Activated naive CD8-positive, alpha-beta T cell treated with anti-CD3 and anti-CD28 coated beads for 36 hours (primary cell): Measurements from ENCODE around the gene ZNF8. TPM values are rescaled to one million over a fixed set of nuclear protein-coding genes. Genes with fewer than 3 reads are reported as not detected.

Experiments used
- DNase-seq: peaks from one replicate; pipeline ENCODE4 v3.0.0; 2021
- H3K27ac Mint-ChIP-seq: one replicate; pipeline ENCODE4 v1.8.0; 2022; ENCODE audit warnings: mild to moderate bottlenecking, moderate library complexity, mixed read lengths
- H3K27me3 Mint-ChIP-seq: one replicate; pipeline ENCODE4 v1.8.0; 2022; ENCODE audit warnings: mild to moderate bottlenecking, mixed read lengths
- H3K36me3 Mint-ChIP-seq: one replicate; pipeline ENCODE4 v1.8.0; 2021; ENCODE audit warnings: mild to moderate bottlenecking, mixed read lengths
- H3K4me1 Mint-ChIP-seq: one replicate; pipeline ENCODE4 v1.8.0; 2021; ENCODE audit warnings: mixed read lengths
- H3K4me3 Mint-ChIP-seq: one replicate; pipeline ENCODE4 v1.8.0; 2022; ENCODE audit warnings: mild to moderate bottlenecking, moderate library complexity, mixed read lengths
- H3K9me3 Mint-ChIP-seq: one replicate; pipeline ENCODE4 v1.8.0; 2022; ENCODE audit warnings: mixed read lengths
- total RNA-seq, 2 experiments: library from RNA; stranded (reverse); gene quantifications; one replicate each; pipeline ENCODE4 v1.2.3, GENCODE V29; 2021

ZNF8 gene
- total RNA-seq, 2 experiments from 2014 or later, result 4.1 to 4.3 TPM

DNA sequence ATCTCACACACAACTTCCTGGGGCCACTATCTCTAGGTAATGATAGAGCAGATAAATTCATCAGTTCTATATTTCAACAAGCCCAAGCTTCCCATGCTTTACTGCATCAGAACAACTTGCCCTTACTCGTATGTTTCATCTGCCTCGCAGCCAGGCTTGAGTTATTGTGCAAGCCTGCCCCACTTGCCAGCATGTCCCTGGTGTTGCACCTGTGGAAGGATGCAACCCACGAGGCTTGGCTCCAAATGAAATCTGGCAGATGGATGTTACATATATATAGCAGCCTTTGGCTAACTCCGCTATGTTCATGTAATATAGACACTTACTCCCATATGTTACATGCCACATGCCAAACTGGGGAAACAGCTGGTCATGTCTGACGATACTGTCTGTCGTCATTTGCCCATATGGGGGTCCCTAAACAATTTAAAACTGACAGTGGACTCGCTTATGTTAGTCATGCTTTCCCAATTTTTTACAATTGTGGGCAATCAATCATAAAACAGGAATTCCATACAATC, 32.6 kb downstream of the ZNF8 start:
- Mint-ChIP-seq H3K27me3 (no peaks in the 10 kb centered on the region), H3K36me3 (peaks cover 75% of the 10 kb centered on the region), H3K27ac (no peak overlapping the region), H3K9me3 (no peaks in the 10 kb centered on the region), H3K4me3 (no peak overlapping the region), H3K4me1 (peaks cover 25% of the 10 kb centered on the region)
- no peak for DNase-seq

DNA sequence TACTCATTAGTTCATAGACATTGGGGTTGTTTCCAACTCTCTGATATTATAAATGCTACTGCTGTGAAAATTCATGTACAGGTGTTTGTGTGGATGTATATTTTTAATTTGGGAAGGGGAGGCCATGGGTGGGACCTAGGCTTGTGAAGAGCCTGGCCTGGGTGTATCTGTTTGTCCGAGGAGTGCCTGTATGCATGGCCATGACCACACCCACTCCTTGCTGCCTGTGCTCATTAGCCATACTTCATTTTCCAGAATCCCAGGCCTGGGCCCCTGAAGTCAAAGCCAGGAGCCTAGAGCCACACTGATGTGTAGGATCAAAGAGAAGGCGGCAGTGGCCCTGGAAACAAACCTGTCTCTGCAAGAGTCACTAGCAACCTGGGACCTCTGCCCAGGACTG, 36.8 kb downstream of the ZNF8 start:
- Mint-ChIP-seq H3K27me3 (no peaks in the 10 kb centered on the region), H3K9me3 (no peaks in the 10 kb centered on the region), H3K27ac (peak overlapping the region; percentile 73), H3K4me3 (no peak overlapping the region), H3K4me1 (no peaks in the 10 kb centered on the region), H3K36me3 (peaks cover 46% of the 10 kb centered on the region)
- no peak for DNase-seq

- no peaks in the 10 kb centered on the region for H3K4me1 Mint-ChIP-seq
- no peaks in the 10 kb centered on the region for H3K27me3 Mint-ChIP-seq
- H3K4me3 Mint-ChIP-seq, result no peak overlapping the region
- no peak for DNase-seq
- H3K27ac Mint-ChIP-seq, result no peak overlapping the region
- H3K36me3 Mint-ChIP-seq, result peaks cover 31% of the 10 kb centered on the region
- H3K9me3 Mint-ChIP-seq, result no peaks in the 10 kb centered on the region
Measured at GRCh38 chr19:58317476-58318072, 38.8 kb downstream of the ZNF8 start.

- H3K4me3 Mint-ChIP-seq, result no peak overlapping the region
- no peak for DNase-seq
- H3K27ac Mint-ChIP-seq, result no peak overlapping the region
- H3K9me3 Mint-ChIP-seq, result no peaks in the 10 kb centered on the region
- no peaks in the 10 kb centered on the region for H3K4me1 Mint-ChIP-seq
- H3K36me3 Mint-ChIP-seq, result peaks cover 28% of the 10 kb centered on the region
- H3K27me3 Mint-ChIP-seq, result no peaks in the 10 kb centered on the region
Measured at GRCh38 chr19:58318297-58318696, 39.5 kb downstream of the ZNF8 start.

GRCh38 chr19:58319241-58319640, 40.5 kb downstream of the ZNF8 start:
- Mint-ChIP-seq H3K9me3 (no peaks in the 10 kb centered on the region), H3K4me1 (no peaks in the 10 kb centered on the region), H3K27me3 (no peaks in the 10 kb centered on the region), H3K4me3 (no peak overlapping the region), H3K27ac (no peak overlapping the region), H3K36me3 (peaks cover 25% of the 10 kb centered on the region)
- no peak for DNase-seq

GRCh38 chr19:58325311-58326022, 46.7 kb downstream of the ZNF8 start:
- no peak for DNase-seq
- Mint-ChIP-seq H3K4me1 (no peaks in the 10 kb centered on the region), H3K4me3 (no peak overlapping the region)

DNA sequence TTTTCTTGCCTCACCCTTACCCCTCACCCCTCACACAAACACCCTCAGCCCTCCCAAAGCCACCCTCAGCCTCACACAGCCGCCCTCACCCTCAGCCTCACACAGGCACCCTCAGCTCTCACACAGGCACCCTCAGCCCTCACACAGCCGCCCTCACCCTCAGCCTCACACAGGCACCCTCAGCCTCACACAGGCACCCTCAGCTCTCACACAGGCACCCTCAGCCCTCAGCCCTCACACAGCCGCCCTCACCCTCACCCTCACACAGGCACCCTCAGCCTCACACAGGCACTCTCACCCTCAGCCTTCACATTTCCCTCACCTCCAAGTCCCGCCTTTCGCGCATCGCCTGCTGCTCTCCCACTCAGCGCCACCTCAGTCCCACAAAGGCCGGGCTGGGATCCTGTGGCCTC, 47.8 kb downstream of the ZNF8 start:
- Mint-ChIP-seq H3K9me3 (no peaks in the 10 kb centered on the region), H3K4me1 (no peaks in the 10 kb centered on the region), H3K27me3 (no peaks in the 10 kb centered on the region), H3K4me3 (no peak overlapping the region), H3K36me3 (peaks cover 8% of the 10 kb centered on the region), H3K27ac (no peak overlapping the region)
- DNase-seq, result no peak

More at GRCh38 chr19:58325311-58326022, 46.7 kb downstream of the ZNF8 start:
- H3K36me3 Mint-ChIP-seq, result peaks cover 8% of the 10 kb centered on the region
- H3K9me3 Mint-ChIP-seq, result no peaks in the 10 kb centered on the region
- no peak overlapping the region for H3K27ac Mint-ChIP-seq
- no peaks in the 10 kb centered on the region for H3K27me3 Mint-ChIP-seq

DNA sequence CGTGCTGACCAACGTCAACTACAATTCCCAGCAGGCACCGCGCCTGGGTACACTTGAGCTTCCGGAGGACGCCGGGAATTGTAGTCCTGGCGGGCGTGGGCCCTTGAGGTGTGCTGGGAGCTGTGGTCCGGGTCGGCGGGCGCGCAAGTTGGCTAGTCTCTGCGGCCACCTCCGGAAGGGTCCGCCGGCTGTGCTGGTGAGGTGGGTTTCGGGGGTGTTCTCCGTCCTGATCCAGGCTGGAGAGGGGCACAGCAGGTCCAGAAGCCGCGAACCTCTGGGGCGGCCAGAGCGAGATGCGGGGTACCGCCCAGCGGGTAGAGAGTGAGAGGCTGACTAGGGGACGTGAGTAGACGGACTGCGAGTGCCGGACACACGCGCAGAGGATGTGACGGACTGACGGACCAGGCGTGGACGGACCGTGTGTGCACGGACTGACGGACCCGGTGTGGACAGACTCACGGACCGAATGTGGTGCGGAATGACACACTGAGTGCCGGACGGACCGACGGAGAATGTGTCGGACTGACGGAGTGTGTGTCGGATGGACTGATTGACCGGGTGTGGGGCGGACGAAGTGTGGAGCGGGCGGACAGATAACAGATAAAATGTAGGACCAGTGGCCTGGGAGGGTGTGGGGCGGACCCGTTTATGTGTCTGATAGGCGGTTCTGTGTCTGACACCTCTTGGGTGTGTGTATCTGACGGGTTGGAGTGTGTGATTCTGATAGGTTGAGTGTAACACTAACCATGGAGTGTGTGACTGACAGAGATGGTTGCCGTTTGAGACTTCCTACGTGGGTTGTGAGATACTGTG, 48.4 kb downstream of the ZNF8 start, which contains the start of gene ZSCAN22:
ZSCAN22 (plus strand) TSS at position 81 of the 813 bp plus-strand sequence. CDS start 7,809 bp downstream, outside the sequence.
- Mint-ChIP-seq H3K9me3 (no peaks in the 10 kb centered on the region), H3K4me1 (no peaks in the 10 kb centered on the region), H3K36me3 (peaks cover 8% of the 10 kb centered on the region), H3K27ac (no peak within 1 kb of the TSS), H3K4me3 (no peak within 1 kb of the TSS), H3K27me3 (no peaks in the 10 kb centered on the region)
- peak; percentile 92 for DNase-seq

- Mint-ChIP-seq H3K27ac (no peak overlapping the region), H3K9me3 (no peaks in the 10 kb centered on the region), H3K4me1 (no peaks in the 10 kb centered on the region), H3K36me3 (no peaks in the 10 kb centered on the region), H3K4me3 (no peak overlapping the region), H3K27me3 (no peaks in the 10 kb centered on the region)
- peak; percentile 24 for DNase-seq
Measured at GRCh38 chr19:58328999-58329398, 50.2 kb downstream of the ZNF8 start.

DNA sequence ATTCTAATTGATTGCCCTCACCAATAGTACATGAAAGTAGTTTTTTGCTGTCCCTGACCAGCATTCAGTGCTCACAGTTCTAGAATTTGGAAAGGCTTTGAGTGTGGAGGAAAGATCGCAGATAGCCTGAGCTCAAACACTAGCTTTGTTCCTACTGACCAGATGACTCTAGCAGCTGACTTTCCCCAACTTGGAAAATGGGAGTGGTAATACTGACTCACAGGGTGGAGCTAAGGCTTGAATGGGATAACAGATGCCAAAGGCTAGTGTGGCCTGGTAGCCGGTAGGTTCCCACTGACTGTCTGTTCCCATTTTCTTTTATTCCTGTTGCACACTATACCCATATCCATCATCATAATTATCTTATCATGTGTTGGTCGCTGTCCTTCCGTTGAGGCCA, 51.7 kb downstream of the ZNF8 start:
- no peak for DNase-seq
- no peaks in the 10 kb centered on the region for H3K9me3 Mint-ChIP-seq
- H3K4me3 Mint-ChIP-seq, result no peak overlapping the region
- H3K27me3 Mint-ChIP-seq, result no peaks in the 10 kb centered on the region
- no peak overlapping the region for H3K27ac Mint-ChIP-seq
- H3K4me1 Mint-ChIP-seq, result no peaks in the 10 kb centered on the region
- peaks cover 2% of the 10 kb centered on the region for H3K36me3 Mint-ChIP-seq

DNA sequence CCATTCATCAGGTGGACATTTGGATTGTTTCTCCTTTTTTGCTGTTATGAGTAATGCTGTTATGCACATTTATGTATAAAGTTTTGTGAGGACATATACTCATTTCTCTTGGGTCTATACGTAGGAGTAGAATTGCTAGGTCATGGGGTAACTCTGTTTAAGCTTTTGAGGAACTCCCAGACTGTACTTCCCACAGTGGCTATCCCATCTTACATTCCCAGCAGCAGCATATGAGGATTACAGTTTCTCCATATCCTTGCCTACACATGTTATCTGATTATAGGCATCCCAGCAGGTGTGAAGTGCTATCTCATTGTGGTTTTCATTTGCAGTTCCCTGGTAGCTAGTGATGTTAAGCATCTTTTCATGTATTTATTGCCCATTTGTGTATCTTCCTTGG, 53.9 kb downstream of the ZNF8 start:
- Mint-ChIP-seq H3K36me3 (peaks cover 2% of the 10 kb centered on the region), H3K27me3 (no peaks in the 10 kb centered on the region), H3K27ac (no peak overlapping the region), H3K4me3 (no peak overlapping the region), H3K9me3 (no peaks in the 10 kb centered on the region), H3K4me1 (no peaks in the 10 kb centered on the region)
- DNase-seq, result no peak

- DNase-seq, result no peak
Measured at GRCh38 chr19:58334691-58335249, 56.0 kb downstream of the ZNF8 start.

DNA sequence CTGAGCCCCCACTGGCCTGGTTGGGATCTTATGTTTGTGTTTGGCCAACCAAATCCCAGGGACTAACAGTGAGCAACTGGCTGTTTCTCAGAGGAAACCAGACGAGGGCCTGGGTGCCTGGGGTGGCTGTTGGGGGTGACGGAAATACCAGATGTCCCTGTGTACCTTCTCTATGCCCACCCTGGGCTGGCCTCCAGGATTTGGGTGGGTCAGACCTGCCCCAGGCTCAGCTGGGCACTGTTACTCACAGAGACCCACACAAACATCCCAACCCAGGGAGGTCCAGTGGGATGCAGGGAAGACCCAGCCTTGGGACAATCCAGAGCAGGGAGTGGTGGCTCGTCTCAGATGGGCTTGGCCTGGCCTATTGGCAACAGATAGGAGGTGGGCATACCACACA, 56.9 kb downstream of the ZNF8 start:
- H3K4me1 Mint-ChIP-seq, result peaks cover 7% of the 10 kb centered on the region

More at GRCh38 chr19:58334691-58335249, 56.0 kb downstream of the ZNF8 start:
- no peaks in the 10 kb centered on the region for H3K9me3 Mint-ChIP-seq
- peaks cover 2% of the 10 kb centered on the region for H3K4me1 Mint-ChIP-seq
- H3K27ac Mint-ChIP-seq, result no peak overlapping the region
- no peaks in the 10 kb centered on the region for H3K27me3 Mint-ChIP-seq
- peaks cover 18% of the 10 kb centered on the region for H3K36me3 Mint-ChIP-seq
- no peak overlapping the region for H3K4me3 Mint-ChIP-seq

GRCh38 chr19:58336216-58336615, 57.5 kb downstream of the ZNF8 start:
- no peaks in the 10 kb centered on the region for H3K9me3 Mint-ChIP-seq
- no peaks in the 10 kb centered on the region for H3K27me3 Mint-ChIP-seq

More for the DNA sequence above, 56.9 kb downstream of the ZNF8 start:
- no peak for DNase-seq
- no peaks in the 10 kb centered on the region for H3K27me3 Mint-ChIP-seq
- H3K27ac Mint-ChIP-seq, result no peak overlapping the region
- H3K9me3 Mint-ChIP-seq, result no peaks in the 10 kb centered on the region
- no peak overlapping the region for H3K4me3 Mint-ChIP-seq
- peaks cover 23% of the 10 kb centered on the region for H3K36me3 Mint-ChIP-seq

DNA sequence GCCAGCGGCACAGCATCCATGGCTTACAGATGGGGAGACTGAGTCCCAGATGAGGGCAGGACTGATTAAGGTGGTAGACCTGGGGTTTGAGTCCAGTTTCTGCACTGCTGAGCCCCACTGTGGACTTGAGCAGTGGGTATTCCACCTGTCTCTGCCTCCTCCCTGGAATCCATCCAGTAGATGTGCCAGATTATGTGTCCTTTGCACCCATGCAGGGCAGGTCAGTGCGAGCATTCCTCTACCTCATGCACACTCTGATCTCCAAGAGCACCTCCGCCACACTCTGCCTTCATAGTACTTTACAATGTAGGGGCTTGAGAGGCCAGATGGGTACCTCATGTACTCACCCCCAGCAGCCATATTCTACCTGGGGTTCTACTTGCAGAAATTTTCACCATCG, 58.1 kb downstream of the ZNF8 start:
- Mint-ChIP-seq H3K4me1 (peaks cover 8% of the 10 kb centered on the region), H3K27me3 (no peaks in the 10 kb centered on the region), H3K4me3 (no peak overlapping the region), H3K27ac (no peak overlapping the region), H3K36me3 (peaks cover 25% of the 10 kb centered on the region), H3K9me3 (no peaks in the 10 kb centered on the region)
- no peak for DNase-seq

More at GRCh38 chr19:58336216-58336615, 57.5 kb downstream of the ZNF8 start:
- H3K36me3 Mint-ChIP-seq, result peaks cover 25% of the 10 kb centered on the region
- DNase-seq, result no peak
- H3K4me1 Mint-ChIP-seq, result peaks cover 8% of the 10 kb centered on the region
- H3K4me3 Mint-ChIP-seq, result no peak overlapping the region
- H3K27ac Mint-ChIP-seq, result no peak overlapping the region
